Adipose tissue (tissue), 3 donors: Measurements from ENCODE around the gene CEP152. TPM values are rescaled to one million over a fixed set of nuclear protein-coding genes. Genes with fewer than 3 reads are reported as not detected.
"Not testable (repeated sequence)": the region's sequence is repeated elsewhere in the genome, so short reads cannot be mapped to it uniquely, and the experiment has no call there.

Experiments
- H3K27ac ChIP-seq: one replicate; pipeline ENCODE4 v1.5.1; 2013; ENCODE audit warnings: low read depth, low read length
- WGBS, 3 donors: extraction: QIAGEN DNeasy Blood & Tissue Kit; methylation state at CpG; one replicate each; pipeline ENCODE4 v1.1.7; 2013; 5-methylcytosine and 5-hydroxymethylcytosine counted together
- polyA plus RNA-seq, 3 donors: library from polyadenylated mRNA; stranded (reverse); fragments of 200-250 nt; gene quantifications; one replicate each; pipeline ENCODE4 v1.2.3, GENCODE V29; 2013
- donor health status: healthy with polysubstance abuse.
- donor health status: Bipolar disorder and iron deficiency.
- donor health status: healthy.

CEP152 gene
- polyA plus RNA-seq = 1 to 10 TPM; 1.1 to 2.2 (median 1.1) TPM

GRCh38 chr15:48810414-48811324, at the start of gene CEP152:
CEP152 (minus strand) TSS chr15:48811069; CDS start chr15:48805649, 5,420 bp downstream.
- 0 to 1% (median 1%) methylated on average over 51 of the region's 51 CpGs for WGBS, 3 donors
- no peak within 1 kb of the TSS for H3K27ac ChIP-seq

GRCh38 chr15:48859426-48859825, 48.6 kb upstream of the CEP152 start:
- H3K27ac ChIP-seq = no peak overlapping the region
- WGBS, 3 donors = 87 to 94% (median 90%) methylated on average over 2 of the region's 2 CpGs

- 31 to 50% (median 43%) methylated on average over 2 of the region's 2 CpGs for WGBS, 3 donors
- no peak overlapping the region for H3K27ac ChIP-seq
Measured at GRCh38 chr15:48858401-48858800, 47.5 kb upstream of the CEP152 start.

DNA sequence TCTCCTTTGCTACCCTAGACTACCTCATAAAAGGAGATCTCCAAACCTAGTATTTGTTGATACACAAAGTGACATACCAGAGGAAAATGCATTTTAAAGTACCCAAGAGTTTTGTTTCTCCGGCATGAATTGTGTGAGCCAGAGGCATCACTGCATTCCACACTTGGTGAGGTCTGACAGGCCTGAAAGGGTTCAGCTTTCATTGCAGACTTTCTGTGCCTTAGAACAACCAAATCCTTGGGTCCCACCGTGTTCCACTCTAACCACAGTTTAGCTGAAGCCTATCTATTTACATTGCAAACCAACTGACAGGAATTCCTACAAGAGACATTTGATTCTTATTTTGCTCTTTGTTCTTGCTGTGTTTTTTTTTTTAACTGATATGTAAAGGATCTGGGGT, 46.1 kb upstream of the CEP152 start:
- no peak overlapping the region for H3K27ac ChIP-seq
- WGBS, 3 donors = 53 to 58% (median 56%) methylated on average over 2 of the region's 2 CpGs

GRCh38 chr15:48855501-48856440, 44.9 kb upstream of the CEP152 start:
- WGBS, 3 donors = 18 to 40% (median 31%) methylated on average over 6 of the region's 6 CpGs
- no peak overlapping the region for H3K27ac ChIP-seq

DNA sequence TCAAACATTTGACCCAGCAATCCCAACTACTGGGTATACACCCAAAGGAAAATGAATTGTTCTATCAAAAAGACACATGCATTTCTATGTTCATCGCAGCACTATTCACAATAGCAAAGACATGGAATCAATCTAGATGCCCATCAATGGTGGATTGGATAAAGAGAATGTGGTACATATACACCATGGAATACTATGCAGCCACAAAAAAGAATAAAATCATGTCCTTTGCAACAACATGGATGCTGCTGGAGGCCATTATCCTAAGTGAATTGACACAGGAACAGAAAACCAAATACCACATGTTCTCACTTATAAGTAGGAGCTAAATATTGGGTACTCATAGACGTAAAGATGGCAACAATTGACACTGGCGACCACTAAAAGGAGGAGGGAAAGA, 43.6 kb upstream of the CEP152 start:
- 93 to 100% (median 99%) methylated on average over 3 of the region's 3 CpGs for WGBS, 3 donors
- not testable (repeated sequence) for H3K27ac ChIP-seq

- H3K27ac ChIP-seq = no peak overlapping the region
Measured at GRCh38 chr15:48851956-48852355, 41.1 kb upstream of the CEP152 start.

DNA sequence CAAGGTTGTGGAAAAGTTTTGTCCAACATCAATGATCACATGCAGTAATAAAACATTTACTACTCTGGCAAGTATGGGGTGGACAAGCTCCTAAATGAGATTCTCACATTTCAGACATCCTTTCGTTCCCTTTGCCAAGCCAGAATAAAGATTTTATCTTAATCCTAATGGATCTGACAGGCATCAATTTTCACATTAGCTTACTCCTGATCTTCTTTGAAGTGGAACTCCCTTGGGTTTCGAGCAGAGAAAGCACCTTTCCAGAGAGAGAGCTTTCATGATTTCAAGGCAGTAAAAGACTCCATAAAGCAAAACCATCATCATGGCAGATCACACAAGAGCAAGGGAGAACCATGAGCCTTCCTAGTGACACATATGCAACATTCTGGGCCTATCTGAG, 39.8 kb upstream of the CEP152 start:
- H3K27ac ChIP-seq = no peak overlapping the region
- WGBS, 3 donors = 85 to 90% (median 89%) methylated on average over 2 of the region's 2 CpGs

DNA sequence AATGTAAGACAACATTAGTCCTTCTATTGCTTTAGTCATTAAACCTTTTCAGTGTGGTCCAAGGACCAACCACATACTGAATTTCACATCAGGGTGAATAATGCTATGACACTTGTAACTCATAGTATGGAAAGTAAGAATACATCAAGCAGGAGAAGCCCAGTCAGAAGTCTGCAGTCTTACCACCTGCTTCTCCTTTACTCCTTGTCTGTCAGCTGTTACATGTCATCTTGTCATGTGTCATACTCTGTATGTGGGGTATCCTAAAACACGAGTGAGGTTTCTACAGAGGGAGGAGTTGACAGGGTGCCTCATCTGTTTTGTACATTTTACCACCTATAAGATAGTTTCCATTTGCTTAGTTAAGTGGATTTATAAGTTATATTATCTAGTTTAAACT, 34.3 kb upstream of the CEP152 start:
- WGBS, 3 donors = 76 to 88% (median 81%) methylated on average over 1 of the region's 1 CpG
- no peak overlapping the region for H3K27ac ChIP-seq

GRCh38 chr15:48842501-48842900, 31.6 kb upstream of the CEP152 start:
- whole genome bisulfite sequencing, 3 donors = 79 to 96% (median 79%) methylated on average over 6 of the region's 6 CpGs
- no peak overlapping the region for H3K27ac ChIP-seq

DNA sequence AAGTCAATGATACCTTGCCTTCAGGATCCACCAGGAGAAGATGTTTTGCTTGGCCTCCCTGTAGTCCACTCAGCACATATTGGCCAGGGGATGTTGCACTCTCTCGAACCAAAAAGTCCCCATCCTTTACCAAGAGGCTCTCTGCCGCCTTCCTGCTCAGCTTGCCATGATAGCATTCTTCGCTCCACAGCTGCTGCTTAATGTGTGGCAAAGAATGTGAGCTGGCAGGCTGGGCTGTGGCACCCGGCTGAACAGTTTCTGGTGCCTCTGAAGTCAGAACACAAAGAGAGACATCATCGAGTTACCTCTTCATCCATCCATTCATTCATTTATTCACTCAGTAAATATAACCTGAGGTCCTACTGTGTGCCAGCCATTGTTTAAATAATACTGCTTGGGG, 23.9 kb upstream of the CEP152 start:
- 69 to 94% (median 93%) methylated on average over 5 of the region's 5 CpGs for WGBS, 3 donors
- H3K27ac ChIP-seq = no peak overlapping the region

DNA sequence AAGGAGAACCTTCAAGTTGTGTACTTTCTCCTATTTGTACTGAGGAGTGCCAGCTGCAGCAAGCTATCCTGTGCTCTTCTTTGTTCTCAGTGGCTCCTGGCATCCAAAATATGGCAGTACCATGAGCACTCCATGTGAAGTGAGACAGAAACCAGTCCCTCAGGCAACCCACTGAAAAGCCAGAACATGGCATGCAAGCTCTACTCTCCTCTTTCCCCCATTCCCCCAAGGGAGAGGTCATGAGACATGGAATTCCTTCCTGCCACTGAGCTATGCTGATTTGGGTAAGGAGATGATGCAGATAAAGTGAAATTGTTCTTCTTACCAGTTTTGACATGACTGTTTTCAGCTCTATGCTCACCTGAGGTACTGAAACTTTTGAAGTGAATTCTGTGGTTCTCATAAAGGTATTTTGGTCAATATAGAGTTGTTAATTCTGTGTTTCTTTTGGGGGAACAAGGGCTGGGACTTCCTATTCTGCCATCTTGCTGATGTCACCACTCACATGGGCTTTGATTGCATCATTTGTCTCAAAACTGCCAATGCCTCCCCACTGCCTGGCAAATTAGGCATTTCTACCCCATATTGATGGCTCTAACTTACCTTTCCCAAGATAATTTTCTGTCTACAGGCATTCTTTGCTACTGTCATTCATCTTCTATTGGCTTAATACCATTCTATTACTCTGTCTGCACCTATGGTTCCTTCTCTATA, 22.8 kb upstream of the CEP152 start:
- H3K27ac ChIP-seq = no peak overlapping the region

- no peak overlapping the region for H3K27ac ChIP-seq
Measured at GRCh38 chr15:48832648-48833047, 21.8 kb upstream of the CEP152 start.

GRCh38 chr15:48828906-48829305, 18.0 kb upstream of the CEP152 start:
- no peak overlapping the region for H3K27ac ChIP-seq

DNA sequence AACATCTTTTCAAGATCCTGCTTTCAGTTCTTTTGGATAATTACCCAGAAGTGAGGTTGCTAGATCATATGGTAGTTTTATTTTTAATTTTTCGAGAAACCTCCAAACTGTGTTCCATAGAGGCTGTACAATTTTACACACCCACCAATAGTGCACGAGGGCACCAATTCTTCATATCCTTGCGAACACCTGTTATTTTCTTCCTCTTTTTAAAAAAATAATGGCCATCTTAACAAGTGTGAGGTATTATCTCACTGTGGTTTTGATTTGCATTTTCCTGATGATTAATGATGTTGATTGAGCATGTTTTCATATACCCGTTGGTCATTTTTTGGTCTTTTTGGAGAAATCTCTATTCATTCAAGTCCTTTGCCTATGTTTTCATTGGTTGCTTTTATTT, 17.6 kb upstream of the CEP152 start:
- H3K27ac ChIP-seq = no peak overlapping the region
- WGBS, 3 donors = 59 to 73% (median 66%) methylated on average over 4 of the region's 4 CpGs

DNA sequence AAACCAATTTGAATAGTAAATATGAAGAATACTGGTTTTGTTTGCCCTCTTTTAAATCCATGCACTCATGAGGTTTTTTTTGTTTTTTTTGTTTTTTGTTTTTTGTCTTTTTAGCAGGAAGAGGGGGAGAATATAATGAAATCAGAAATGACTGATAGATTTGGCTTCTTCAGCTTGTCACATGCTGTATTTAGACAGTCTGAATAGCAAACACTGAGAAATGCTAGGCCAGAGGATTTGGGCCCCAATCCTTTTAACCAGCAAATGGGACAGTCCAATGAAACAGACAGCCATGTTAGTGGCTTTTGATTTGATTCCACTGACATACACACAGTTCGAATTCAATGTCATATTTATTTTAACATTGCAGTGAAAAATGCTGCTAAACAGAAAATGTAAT, 14.2 kb upstream of the CEP152 start:
- 78 to 100% (median 85%) methylated on average over 1 of the region's 1 CpG for WGBS, 3 donors
- no peak overlapping the region for H3K27ac ChIP-seq

- WGBS, 3 donors = 37 to 61% (median 53%) methylated on average over 1 of the region's 1 CpG
- no peak overlapping the region for H3K27ac ChIP-seq
Measured at GRCh38 chr15:48823706-48824105, 12.8 kb upstream of the CEP152 start.

DNA sequence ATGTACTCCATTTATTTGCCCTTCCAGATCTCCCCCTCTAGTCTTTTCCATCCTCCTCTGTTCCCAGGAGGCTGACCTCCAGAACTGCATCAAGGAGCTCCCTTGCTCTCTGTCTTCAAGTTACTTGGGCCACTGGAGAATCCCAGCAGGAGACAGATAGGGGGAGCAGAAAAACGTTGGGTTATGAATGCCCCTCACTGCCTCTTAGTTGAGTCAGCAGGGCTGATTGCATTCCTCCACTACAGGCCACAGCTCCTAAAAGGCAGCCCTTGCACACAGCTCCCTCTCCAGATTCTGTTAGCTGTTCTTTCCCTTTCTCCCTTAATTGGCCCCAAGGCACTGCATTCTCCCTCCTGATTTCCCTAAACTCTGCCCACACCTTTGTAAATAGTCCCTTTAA, 12.4 kb upstream of the CEP152 start:
- 6 to 30% (median 26%) methylated on average over 1 of the region's 1 CpG for WGBS, 3 donors

DNA sequence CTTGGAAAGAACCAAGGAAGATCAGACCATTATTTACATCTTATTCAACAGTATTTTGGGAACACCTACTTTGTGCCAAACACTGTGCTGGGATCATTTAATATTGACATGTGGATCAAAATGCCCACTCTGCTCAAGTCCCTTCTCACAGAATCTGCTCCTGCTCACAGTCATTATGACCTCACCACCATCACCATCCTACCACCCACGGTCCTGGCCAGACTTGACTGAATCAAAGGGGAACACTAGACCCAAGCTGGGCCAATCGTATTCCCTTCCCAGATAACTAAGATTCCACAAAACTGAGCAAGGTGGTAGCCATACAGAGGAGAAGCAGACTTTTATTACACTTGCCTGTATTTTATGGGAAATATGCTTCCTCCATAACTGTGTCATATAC, 3.4 kb upstream of the CEP152 start:
- 80 to 86% (median 84%) methylated on average over 2 of the region's 2 CpGs for WGBS, 3 donors

More for the DNA sequence above, 12.4 kb upstream of the CEP152 start:
- no peak overlapping the region for H3K27ac ChIP-seq

More for the DNA sequence above, 3.4 kb upstream of the CEP152 start:
- no peak overlapping the region for H3K27ac ChIP-seq
